Spleen (tissue), 7 donors: Measurements from ENCODE around the gene AMIGO3.
A peak's percentile ranks its signal among the peaks of the same experiment; 100 is the strongest.

Experiments used
- POLR2AphosphoS5 ChIP-seq, 3 donors: sonication (generic); formaldehyde crosslinking; IDR thresholded peaks; one replicate each; pipeline ENCODE4 v1.5.1; 2017; ENCODE audit warnings: antibody characterized with exemption in 3 of 3
- TF ChIP-seq, protein P1 (sequence below), 11 experiments: fragments of 200-600 bp in 7 of 11; fragments of 450-650 bp in 4 of 11; sonication (generic) in 4 of 11; IDR thresholded peaks in 8 of 11; conservative IDR thresholded peaks in 3 of 11; 1 replicate in 7 of 11; 2 replicates in 4 of 11; pipeline versions ENCODE4 v1.4.0 to v1.8.0; 2016 to 2021; ENCODE audit warnings: antibody characterized with exemption in 11 of 11, inconsistent platforms in 4 of 11, mild to moderate bottlenecking in 1 of 11
- donor health status: DM: no; HTN: no; CAD: no; lungs with moderate emphysema.
- donor health status: DM: no; HTN: no; CAD: no.
- donor health status: DM: no; HTN: no; CAD: no.

DNA sequence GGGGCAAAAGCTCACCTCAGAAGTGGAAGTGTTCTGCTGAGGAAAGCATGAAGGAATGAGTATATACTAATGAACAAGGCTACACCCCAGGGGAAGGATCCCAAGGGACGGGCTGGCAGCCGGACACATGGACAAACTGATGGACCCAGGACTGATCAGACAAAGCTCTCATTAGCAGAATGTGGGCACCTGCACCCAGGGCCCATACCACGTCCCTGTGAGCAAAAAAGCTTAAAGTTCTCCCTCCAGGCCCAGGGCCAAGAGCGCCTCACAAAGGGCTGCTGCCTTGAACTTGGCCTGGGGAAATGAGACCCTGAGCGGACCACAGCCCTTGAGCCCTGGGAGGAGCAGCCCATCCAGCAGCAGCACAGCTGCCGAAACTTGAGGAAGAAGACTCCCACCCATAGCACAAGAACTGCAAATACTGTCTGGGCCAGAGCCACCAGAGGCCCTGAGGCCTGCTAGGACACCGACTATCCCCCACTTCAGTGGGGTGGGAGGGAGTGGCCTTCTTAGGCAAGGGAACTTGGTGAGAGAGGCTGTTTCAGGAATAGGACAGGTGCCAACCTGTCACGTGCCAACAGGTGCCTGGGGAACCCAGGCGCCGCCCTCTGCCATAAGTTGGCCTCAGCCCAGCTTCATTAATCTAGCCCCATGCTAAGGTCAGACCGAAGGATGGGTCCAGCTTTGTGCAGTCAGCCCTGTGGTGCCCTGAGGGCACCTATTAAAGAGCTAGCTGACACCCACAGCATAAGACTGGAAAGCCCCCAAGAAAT, 6.6 kb upstream of the AMIGO3 start:
- TF ChIP-seq, protein P1, sequence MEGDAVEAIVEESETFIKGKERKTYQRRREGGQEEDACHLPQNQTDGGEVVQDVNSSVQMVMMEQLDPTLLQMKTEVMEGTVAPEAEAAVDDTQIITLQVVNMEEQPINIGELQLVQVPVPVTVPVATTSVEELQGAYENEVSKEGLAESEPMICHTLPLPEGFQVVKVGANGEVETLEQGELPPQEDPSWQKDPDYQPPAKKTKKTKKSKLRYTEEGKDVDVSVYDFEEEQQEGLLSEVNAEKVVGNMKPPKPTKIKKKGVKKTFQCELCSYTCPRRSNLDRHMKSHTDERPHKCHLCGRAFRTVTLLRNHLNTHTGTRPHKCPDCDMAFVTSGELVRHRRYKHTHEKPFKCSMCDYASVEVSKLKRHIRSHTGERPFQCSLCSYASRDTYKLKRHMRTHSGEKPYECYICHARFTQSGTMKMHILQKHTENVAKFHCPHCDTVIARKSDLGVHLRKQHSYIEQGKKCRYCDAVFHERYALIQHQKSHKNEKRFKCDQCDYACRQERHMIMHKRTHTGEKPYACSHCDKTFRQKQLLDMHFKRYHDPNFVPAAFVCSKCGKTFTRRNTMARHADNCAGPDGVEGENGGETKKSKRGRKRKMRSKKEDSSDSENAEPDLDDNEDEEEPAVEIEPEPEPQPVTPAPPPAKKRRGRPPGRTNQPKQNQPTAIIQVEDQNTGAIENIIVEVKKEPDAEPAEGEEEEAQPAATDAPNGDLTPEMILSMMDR (IDR thresholded peaks at IDR 0.05 in 8 of 11, conservative IDR thresholded peaks at IDR 0.05 in 3 of 11) = no peak
- peak in 1 of 3 donors; percentile 10 for TF ChIP-seq POLR2AphosphoS5 (IDR thresholded peaks at IDR 0.05)
